CD4-positive, alpha-beta memory T cell (primary cell): ENCODE data around the gene AOPEP. TPM values are rescaled to one million over a fixed set of nuclear protein-coding genes. Genes with fewer than 3 reads are reported as not detected.

Source experiments
- CTCF ChIA-PET: fragments of 350-600 bp; sonication (Branson Sonifier 250); formaldehyde crosslinking; loops from one replicate; lab custom pipeline; 2021; ENCODE audit warnings: inconsistent platforms; ENCODE audit not compliant: partially characterized antibody; lab: Charles Lee
- POLR2A ChIA-PET: fragments of 350-600 bp; sonication (Branson Sonifier 250); formaldehyde crosslinking; loops from one replicate; lab custom pipeline; 2021; ENCODE audit not compliant: partially characterized antibody; lab: Charles Lee
- DNase-seq, 5 donors: peaks; one replicate each; pipeline versions ENCODE4 v3.0.0 to v3.0.0-alpha.2; 2020 to 2022; ENCODE audit warnings: mixed read lengths in 1 of 5
- H3K27ac ChIP-seq: one replicate; pipeline ENCODE4 v1.7.0; 2013; ENCODE audit warnings: low read depth, low read length
- H3K27me3 ChIP-seq: 2 replicates; pipeline ENCODE4 v1.7.0; 2013; ENCODE audit warnings: mild to moderate bottlenecking, low read length, moderate library complexity; ENCODE audit not compliant: insufficient read depth
- H3K36me3 ChIP-seq: 2 replicates; pipeline ENCODE4 v1.7.0; 2013; ENCODE audit warnings: mild to moderate bottlenecking, low read length, moderate library complexity; ENCODE audit not compliant: insufficient read depth
- H3K4me1 ChIP-seq: 2 replicates; pipeline ENCODE4 v1.7.0; 2013; ENCODE audit warnings: mild to moderate bottlenecking, low read length, moderate library complexity; ENCODE audit not compliant: insufficient read depth
- H3K4me3 ChIP-seq, 2 donors: one replicate each; pipeline ENCODE4 v1.7.0; 2013; ENCODE audit warnings: low read length in 2 of 2, mild to moderate bottlenecking in 1 of 2
- H3K9me3 ChIP-seq, 2 donors: one replicate each; pipeline ENCODE4 v1.7.0; 2013; ENCODE audit warnings: low read length in 2 of 2, control low read depth in 1 of 2; ENCODE audit not compliant: control insufficient read depth in 1 of 2
- H3K27ac Mint-ChIP-seq, 7 donors: one replicate each; pipeline ENCODE4 v1.8.0; 2020 to 2021; ENCODE audit warnings: mixed read lengths in 7 of 7, mild to moderate bottlenecking in 6 of 7, inconsistent platforms in 3 of 7, moderate library complexity in 3 of 7
- H3K27me3 Mint-ChIP-seq, 2 donors: one replicate each; pipeline ENCODE4 v1.8.0; 2020 to 2021; ENCODE audit warnings: mixed read lengths in 2 of 2
- H3K36me3 Mint-ChIP-seq, 2 donors: one replicate each; pipeline ENCODE4 v1.8.0; 2020 to 2021; ENCODE audit warnings: mixed read lengths in 2 of 2, inconsistent platforms in 1 of 2, mild to moderate bottlenecking in 1 of 2
- H3K4me1 Mint-ChIP-seq, 4 donors: one replicate each; pipeline ENCODE4 v1.8.0; 2020 to 2021; ENCODE audit warnings: mixed read lengths in 4 of 4, mild to moderate bottlenecking in 1 of 4
- H3K4me3 Mint-ChIP-seq, 8 donors: one replicate each; pipeline ENCODE4 v1.8.0; 2020 to 2021; ENCODE audit warnings: mixed read lengths in 8 of 8, mild to moderate bottlenecking in 7 of 8, moderate library complexity in 6 of 8, inconsistent platforms in 3 of 8
- H3K9me3 Mint-ChIP-seq, 8 donors: one replicate each; pipeline ENCODE4 v1.8.0; 2020 to 2021; ENCODE audit warnings: mixed read lengths in 8 of 8, mild to moderate bottlenecking in 5 of 8, inconsistent platforms in 3 of 8, moderate library complexity in 1 of 8
- intact Hi-C: fragments of 100-400 bp; cut with micrococcal nuclease; formaldehyde crosslinking; loops from one replicate; pipeline ENCODE4 v1.15.1; 2023
- polyA plus RNA-seq, 2 donors: library from polyadenylated mRNA; unstranded; fragments of 300-500 nt; fragmentation: Illumina TruSeq; gene quantifications; one replicate each; pipeline ENCODE4 v1.2.3, GENCODE V29; 2021
- total RNA-seq, 2 experiments: library from RNA; stranded (reverse); gene quantifications; one replicate each; pipeline ENCODE4 v1.2.3, GENCODE V29; 2021

Gene AOPEP
- total and polyA plus RNA-seq, 4 experiments from 2014 or later, result 3.1 to 11.7 (median 7.6) TPM

GRCh38 chr9:94800424-94801117, 74.1 kb downstream of the AOPEP start:
- Mint-ChIP-seq H3K4me1 (peaks cover 0 to 13% (median 4%) of the 10 kb centered on the region in 4 donors), H3K36me3 (peaks cover 31 to 54% of the 10 kb centered on the region in 2 donors), H3K4me3 (no peak overlapping the region), H3K9me3 (no peaks in the 10 kb centered on the region), H3K27ac (peak overlapping the region in 1 of 7 donors; percentile 17), H3K27me3 (no peaks in the 10 kb centered on the region)
- ChIA-PET CTCF (no interaction called here), POLR2A (no interaction called here)
- Histone ChIP-seq H3K27ac (no peak overlapping the region), H3K4me1 (no peaks in the 10 kb centered on the region), H3K36me3 (no peaks in the 10 kb centered on the region), H3K9me3 (no peaks in the 10 kb centered on the region), H3K27me3 (no peaks in the 10 kb centered on the region), H3K4me3 (no peak overlapping the region)
- intact Hi-C loops, result no loop called here
- no peak for DNase-seq

GRCh38 chr9:94801234-94801633, 74.7 kb downstream of the AOPEP start:
- Mint-ChIP-seq H3K27ac (no peak overlapping the region), H3K9me3 (no peaks in the 10 kb centered on the region), H3K4me3 (no peak overlapping the region), H3K4me1 (peaks cover 0 to 13% (median 4%) of the 10 kb centered on the region in 4 donors), H3K27me3 (no peaks in the 10 kb centered on the region), H3K36me3 (peaks cover 28 to 53% of the 10 kb centered on the region in 2 donors)
- Histone ChIP-seq H3K36me3 (no peaks in the 10 kb centered on the region), H3K9me3 (no peaks in the 10 kb centered on the region), H3K27ac (no peak overlapping the region), H3K4me3 (no peak overlapping the region), H3K4me1 (no peaks in the 10 kb centered on the region), H3K27me3 (no peaks in the 10 kb centered on the region)
- no peak for DNase-seq
- CTCF ChIA-PET, result no interaction called here
- POLR2A ChIA-PET, result no interaction called here
- intact Hi-C loops, result no loop called here

DNA sequence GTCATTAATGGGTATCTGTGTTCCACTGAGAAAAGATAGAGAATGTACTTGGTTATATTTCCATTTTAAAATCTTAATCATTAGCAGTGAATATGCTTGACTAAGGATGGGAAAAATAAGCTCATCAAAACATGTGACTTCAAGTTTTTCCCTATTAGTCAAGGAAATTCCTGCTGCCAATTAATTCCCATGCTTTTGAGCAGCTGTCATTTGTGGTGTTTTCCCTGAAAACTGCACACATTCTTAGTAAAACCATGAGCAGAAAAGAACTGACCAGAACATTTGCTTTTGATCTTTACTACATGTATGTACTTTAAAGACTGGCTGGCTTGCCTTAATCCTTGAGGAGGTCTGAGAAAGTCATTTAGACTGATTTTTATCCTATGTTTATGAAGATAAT, 75.2 kb downstream of the AOPEP start:
- Mint-ChIP-seq H3K27me3 (no peaks in the 10 kb centered on the region), H3K4me3 (no peak overlapping the region), H3K9me3 (no peaks in the 10 kb centered on the region), H3K4me1 (peaks cover 0 to 13% (median 4%) of the 10 kb centered on the region in 4 donors), H3K27ac (no peak overlapping the region), H3K36me3 (peaks cover 28 to 51% of the 10 kb centered on the region in 2 donors)
- ChIA-PET CTCF (no interaction called here), POLR2A (no interaction called here)
- no peak for DNase-seq
- H3K4me3 ChIP-seq, result no peak overlapping the region
- no peaks in the 10 kb centered on the region for H3K27me3 ChIP-seq
- intact Hi-C loops, result no loop called here
- no peaks in the 10 kb centered on the region for H3K9me3 ChIP-seq
- H3K36me3 ChIP-seq, result no peaks in the 10 kb centered on the region
- no peak overlapping the region for H3K27ac ChIP-seq
- no peaks in the 10 kb centered on the region for H3K4me1 ChIP-seq

- Histone ChIP-seq H3K27ac (no peak overlapping the region), H3K4me1 (no peaks in the 10 kb centered on the region), H3K27me3 (no peaks in the 10 kb centered on the region), H3K9me3 (no peaks in the 10 kb centered on the region), H3K4me3 (no peak overlapping the region), H3K36me3 (no peaks in the 10 kb centered on the region)
- POLR2A ChIA-PET, result no interaction called here
- CTCF ChIA-PET, result no interaction called here
- Mint-ChIP-seq H3K4me1 (peaks cover 0 to 13% (median 4%) of the 10 kb centered on the region in 4 donors), H3K4me3 (no peak overlapping the region), H3K27me3 (no peaks in the 10 kb centered on the region), H3K36me3 (peaks cover 29 to 53% of the 10 kb centered on the region in 2 donors), H3K9me3 (no peaks in the 10 kb centered on the region), H3K27ac (no peak overlapping the region)
- intact Hi-C loops, result no loop called here
- no peak for DNase-seq
These were observed 75.8 kb downstream of the AOPEP start for GRCh38 chr9:94802251-94802650.

- DNase-seq, result no peak
- CTCF ChIA-PET, result no interaction called here
- H3K9me3 ChIP-seq, result no peaks in the 10 kb centered on the region
- POLR2A ChIA-PET, result no interaction called here
- H3K4me1 Mint-ChIP-seq, result peaks cover 0 to 13% (median 4%) of the 10 kb centered on the region in 4 donors
- H3K36me3 Mint-ChIP-seq, result peaks cover 34 to 58% of the 10 kb centered on the region in 2 donors
- H3K4me3 Mint-ChIP-seq, result no peak overlapping the region
- no peaks in the 10 kb centered on the region for H3K9me3 Mint-ChIP-seq
- no peaks in the 10 kb centered on the region for H3K36me3 ChIP-seq
- no peaks in the 10 kb centered on the region for H3K27me3 Mint-ChIP-seq
- no peaks in the 10 kb centered on the region for H3K27me3 ChIP-seq
- intact Hi-C loops, result no loop called here
- no peak overlapping the region for H3K27ac ChIP-seq
- no peak overlapping the region for H3K4me3 ChIP-seq
- H3K4me1 ChIP-seq, result no peaks in the 10 kb centered on the region
- peak overlapping the region in 1 of 7 donors; percentile 26 for H3K27ac Mint-ChIP-seq
These were observed 76.3 kb downstream of the AOPEP start for GRCh38 chr9:94802793-94803192.

DNA sequence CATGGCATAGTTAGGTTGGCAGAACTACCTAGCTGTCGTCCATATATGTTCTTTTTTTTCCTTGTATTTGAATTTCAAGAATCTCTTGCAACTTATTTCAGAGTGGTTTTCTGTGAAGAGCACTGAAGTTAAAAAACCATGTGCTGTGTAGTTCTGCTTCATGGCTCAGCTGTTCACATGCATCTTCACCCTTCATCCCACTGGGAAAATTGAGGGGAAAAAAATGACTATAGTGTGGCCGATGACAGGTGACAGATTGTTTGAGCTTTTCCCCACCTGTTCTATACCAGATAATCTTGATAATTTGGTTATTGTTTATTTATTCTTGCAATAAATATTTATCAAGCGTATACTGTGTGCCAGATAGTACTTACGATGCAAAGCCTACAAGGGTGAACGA, 77.8 kb downstream of the AOPEP start:
- Mint-ChIP-seq H3K4me3 (no peak overlapping the region), H3K27ac (no peak overlapping the region), H3K4me1 (peaks cover 0 to 13% (median 4%) of the 10 kb centered on the region in 4 donors), H3K36me3 (peaks cover 30 to 58% of the 10 kb centered on the region in 2 donors), H3K9me3 (no peaks in the 10 kb centered on the region), H3K27me3 (no peaks in the 10 kb centered on the region)
- ChIA-PET POLR2A (no interaction called here), CTCF (interaction anchor here (0.7 to 1.3 kb wide), 2 partner anchors 16 to 22 kb away, joined by 3 read pairs; no protein-coding TSS in a partner anchor)
- H3K27me3 ChIP-seq, result no peaks in the 10 kb centered on the region
- no peak overlapping the region for H3K4me3 ChIP-seq
- H3K27ac ChIP-seq, result no peak overlapping the region
- H3K9me3 ChIP-seq, result no peaks in the 10 kb centered on the region
- intact Hi-C loops, result no loop called here
- no peaks in the 10 kb centered on the region for H3K36me3 ChIP-seq
- H3K4me1 ChIP-seq, result no peaks in the 10 kb centered on the region
- no peak for DNase-seq

GRCh38 chr9:94805051-94805489, 78.6 kb downstream of the AOPEP start:
- Mint-ChIP-seq H3K4me3 (no peak overlapping the region), H3K27ac (no peak overlapping the region), H3K4me1 (peaks cover 0 to 13% (median 4%) of the 10 kb centered on the region in 4 donors), H3K9me3 (no peaks in the 10 kb centered on the region), H3K36me3 (peaks cover 27 to 54% of the 10 kb centered on the region in 2 donors), H3K27me3 (no peaks in the 10 kb centered on the region)
- no peaks in the 10 kb centered on the region for H3K4me1 ChIP-seq
- H3K9me3 ChIP-seq, result no peaks in the 10 kb centered on the region
- no peak overlapping the region for H3K27ac ChIP-seq
- intact Hi-C loops, result no loop called here
- POLR2A ChIA-PET, result no interaction called here
- H3K36me3 ChIP-seq, result no peaks in the 10 kb centered on the region
- no peak overlapping the region for H3K4me3 ChIP-seq
- no peak for DNase-seq
- no peaks in the 10 kb centered on the region for H3K27me3 ChIP-seq
- CTCF ChIA-PET, result interaction anchor here (0.7 to 1.3 kb wide), 3 partner anchors 13 to 22 kb away, joined by 3 read pairs; no protein-coding TSS in a partner anchor
